Common myeloid progenitor, CD34-positive (primary cell): ENCODE data around the gene SUSD6.

Experiments used
- CTCF ChIA-PET: fragments of 350-600 bp; sonication (Branson Sonifier 250); formaldehyde crosslinking; loops from one replicate; lab custom pipeline; 2021; ENCODE audit warnings: antibody characterized with exemption; lab: Charles Lee
- POLR2A ChIA-PET: fragments of 350-600 bp; sonication (Branson Sonifier 250); formaldehyde crosslinking; loops from one replicate; lab custom pipeline; 2021; ENCODE audit warnings: antibody characterized with exemption; lab: Charles Lee
- DNase-seq, 3 donors: peaks; one replicate each; pipeline versions ENCODE4 v3.0.0 to v3.0.0-alpha.2; 2013
- H3K27ac ChIP-seq, 2 experiments: 1 replicate in 1 of 2; 2 replicates in 1 of 2; pipeline ENCODE4 v1.7.0; 2013; ENCODE audit warnings: inconsistent platforms in 2 of 2, low read length in 2 of 2, mild to moderate bottlenecking in 2 of 2, low read depth in 1 of 2, moderate library complexity in 1 of 2; ENCODE audit not compliant: severe bottlenecking in 2 of 2, insufficient read depth in 1 of 2, poor library complexity in 1 of 2
- H3K27me3 ChIP-seq, 5 experiments: replicated peaks in 2 of 5; 1 replicate in 3 of 5; 2 replicates in 2 of 5; pipeline versions ENCODE4 v1.6.1 to v1.7.0; 2013; ENCODE audit warnings: low read length in 4 of 5, mild to moderate bottlenecking in 2 of 5, moderate library complexity in 2 of 5, inconsistent platforms in 1 of 5; ENCODE audit not compliant: insufficient read depth in 5 of 5, control insufficient read depth in 4 of 5
- H3K36me3 ChIP-seq, 4 experiments: 1 replicate in 2 of 4; 2 replicates in 2 of 4; pipeline versions ENCODE4 v1.6.1 to v1.7.0; 2013; ENCODE audit warnings: low read length in 3 of 4, control low read depth in 1 of 4, mild to moderate bottlenecking in 1 of 4; ENCODE audit not compliant: control insufficient read depth in 4 of 4, insufficient read depth in 4 of 4
- H3K4me1 ChIP-seq, 4 experiments: 1 replicate in 3 of 4; 2 replicates in 1 of 4; pipeline versions ENCODE4 v1.6.1 to v1.7.1; 2013; ENCODE audit warnings: low read length in 3 of 4, mild to moderate bottlenecking in 3 of 4, control low read depth in 1 of 4, inconsistent platforms in 1 of 4, moderate library complexity in 1 of 4; ENCODE audit not compliant: control insufficient read depth in 4 of 4, insufficient read depth in 4 of 4; ENCODE audit errors: control extremely low read depth in 1 of 4
- H3K4me3 ChIP-seq, 7 experiments: 1 replicate in 4 of 7; 2 replicates in 3 of 7; pipeline versions ENCODE4 v1.5.1 to v1.7.0; 2013; ENCODE audit warnings: mild to moderate bottlenecking in 7 of 7, low read length in 6 of 7, moderate library complexity in 6 of 7, inconsistent platforms in 2 of 7, low read depth in 2 of 7, control low read depth in 1 of 7; ENCODE audit not compliant: insufficient read depth in 4 of 7, control insufficient read depth in 1 of 7; ENCODE audit errors: extremely low read depth in 1 of 7
- H3K9me3 ChIP-seq, 5 experiments: 1 replicate in 4 of 5; 2 replicates in 1 of 5; pipeline versions ENCODE4 v1.6.1 to v1.7.1; 2013; ENCODE audit warnings: low read length in 4 of 5, mild to moderate bottlenecking in 2 of 5, inconsistent platforms in 1 of 5, low read depth in 1 of 5, moderate library complexity in 1 of 5; ENCODE audit not compliant: control insufficient read depth in 4 of 5, insufficient read depth in 2 of 5; ENCODE audit errors: control extremely low read depth in 1 of 5
- WGBS: methylation state at CpG from one replicate; pipeline ENCODE4 v1.1.5; 2013; ENCODE audit not compliant: insufficient coverage; 5-methylcytosine and 5-hydroxymethylcytosine counted together

The SUSD6 gene

GRCh38 chr14:69750495-69750894 is 139.1 kb downstream of the SUSD6 start:
- Histone ChIP-seq H3K4me3 (no peak overlapping the region), H3K4me1 (peaks cover 0 to 15% (median 1%) of the 10 kb centered on the region in 4 experiments), H3K27me3 (no peaks in the 10 kb centered on the region), H3K36me3 (no peaks in the 10 kb centered on the region), H3K27ac (no peak overlapping the region), H3K9me3 (no peaks in the 10 kb centered on the region)
- WGBS = 100% methylated on average over 2 of the region's 2 CpGs
- POLR2A ChIA-PET = no interaction called here
- CTCF ChIA-PET = no interaction called here
- DNase-seq = no peak

GRCh38 chr14:69752773-69753172 is 141.4 kb downstream of the SUSD6 start:
- 80% methylated on average over 1 of the region's 1 CpG for WGBS

GRCh38 chr14:69753860-69754259 is 142.5 kb downstream of the SUSD6 start:
- Histone ChIP-seq H3K9me3 (no peaks in the 10 kb centered on the region), H3K4me3 (no peak overlapping the region), H3K27me3 (no peaks in the 10 kb centered on the region), H3K4me1 (peaks cover 0 to 13% (median 0%) of the 10 kb centered on the region in 4 experiments), H3K27ac (no peak overlapping the region), H3K36me3 (no peaks in the 10 kb centered on the region)
- 83% methylated on average over 1 of the region's 1 CpG for WGBS
- CTCF ChIA-PET = interaction anchor here (0.6 to 1.9 kb wide), 2 partner anchors 13 to 151 kb away, joined by 4 to 5 read pairs; partner anchors contain the start of gene SRSF5
- POLR2A ChIA-PET = no interaction called here
- DNase-seq = peak in 1 of 3 donors; percentile 34

More at GRCh38 chr14:69752773-69753172, 141.4 kb downstream of the SUSD6 start:
- H3K4me3 ChIP-seq = no peak overlapping the region
- H3K9me3 ChIP-seq = no peaks in the 10 kb centered on the region
- POLR2A ChIA-PET = interaction anchor here (1.2 kb wide), 1 partner anchor 19 kb away, joined by 3 read pairs; no protein-coding TSS in a partner anchor
- H3K27ac ChIP-seq = no peak overlapping the region
- peaks cover 0 to 13% (median 0%) of the 10 kb centered on the region in 4 experiments for H3K4me1 ChIP-seq
- DNase-seq = no peak
- no peaks in the 10 kb centered on the region for H3K36me3 ChIP-seq
- no peaks in the 10 kb centered on the region for H3K27me3 ChIP-seq
- CTCF ChIA-PET = interaction anchor here (1.0 kb wide), 1 partner anchor 9 kb away, joined by 4 read pairs; no protein-coding TSS in a partner anchor

- ChIA-PET POLR2A (no interaction called here), CTCF (interaction anchor here (1.0 to 1.9 kb wide), 2 partner anchors 12 to 148 kb away, joined by 4 to 5 read pairs; partner anchors contain the start of gene SRSF5)
- no peaks in the 10 kb centered on the region for H3K27me3 ChIP-seq
- H3K9me3 ChIP-seq = no peaks in the 10 kb centered on the region
- 80% methylated on average over 1 of the region's 2 CpGs for WGBS
- H3K4me3 ChIP-seq = no peak overlapping the region
- DNase-seq = no peak
- no peaks in the 10 kb centered on the region for H3K36me3 ChIP-seq
- H3K4me1 ChIP-seq = peaks cover 0 to 13% (median 0%) of the 10 kb centered on the region in 4 experiments
- H3K27ac ChIP-seq = no peak overlapping the region
Observed at GRCh38 chr14:69754487-69754886, 143.1 kb downstream of the SUSD6 start.

GRCh38 chr14:69755296-69755695 is 143.9 kb downstream of the SUSD6 start:
- H3K27me3 ChIP-seq = no peaks in the 10 kb centered on the region

GRCh38 chr14:69755784-69756183 is 144.4 kb downstream of the SUSD6 start:
- H3K36me3 ChIP-seq = no peaks in the 10 kb centered on the region
- H3K9me3 ChIP-seq = no peaks in the 10 kb centered on the region
- no peak overlapping the region for H3K27ac ChIP-seq
- WGBS = 100% methylated on average over 2 of the region's 2 CpGs
- no peak for DNase-seq
- CTCF ChIA-PET = interaction anchor here (0.5 to 1.3 kb wide), 2 partner anchors 10 to 785 kb away, joined by 3 read pairs; no protein-coding TSS in a partner anchor
- H3K4me1 ChIP-seq = peaks cover 2 to 17% (median 4%) of the 10 kb centered on the region in 4 experiments
- no peaks in the 10 kb centered on the region for H3K27me3 ChIP-seq
- POLR2A ChIA-PET = no interaction called here
- H3K4me3 ChIP-seq = no peak overlapping the region

More at GRCh38 chr14:69755296-69755695, 143.9 kb downstream of the SUSD6 start:
- no peaks in the 10 kb centered on the region for H3K36me3 ChIP-seq
- ChIA-PET POLR2A (no interaction called here), CTCF (interaction anchor here (0.5 to 1.9 kb wide), 4 partner anchors 10 to 785 kb away, joined by 3 to 5 read pairs (median 4); partner anchors contain the start of gene SRSF5)
- no peak overlapping the region for H3K4me3 ChIP-seq
- DNase-seq = no peak
- H3K9me3 ChIP-seq = no peaks in the 10 kb centered on the region
- peaks cover 0 to 13% (median under 1%) of the 10 kb centered on the region in 4 experiments for H3K4me1 ChIP-seq
- no peak overlapping the region for H3K27ac ChIP-seq

GRCh38 chr14:69756298-69756697 is 144.9 kb downstream of the SUSD6 start:
- CTCF ChIA-PET = interaction anchor here (1.3 kb wide), 1 partner anchor 11 kb away, joined by 3 read pairs; no protein-coding TSS in a partner anchor
- POLR2A ChIA-PET = no interaction called here
- no peak overlapping the region for H3K27ac ChIP-seq
- H3K4me3 ChIP-seq = no peak overlapping the region
- no peaks in the 10 kb centered on the region for H3K27me3 ChIP-seq
- no peaks in the 10 kb centered on the region for H3K36me3 ChIP-seq
- 100% methylated on average over 3 of the region's 3 CpGs for WGBS
- no peaks in the 10 kb centered on the region for H3K9me3 ChIP-seq
- H3K4me1 ChIP-seq = peaks cover 4 to 22% (median 6%) of the 10 kb centered on the region in 4 experiments
- no peak for DNase-seq
